CD4-positive, alpha-beta T cell treated with Interleukin-6 for 4 hours (primary cell): ENCODE measurements around the gene PKNOX2.

Experiments
- DNase-seq: peaks from one replicate; pipeline ENCODE4 v3.0.0-alpha.2; 2020; ENCODE audit warnings: mixed read lengths

The PKNOX2 gene

GRCh38 chr11:125239585-125240560 is 75.3 kb downstream of the PKNOX2 start:
- no peak for DNase-seq

- no peak for DNase-seq
Measured at GRCh38 chr11:125241104-125241503, 76.6 kb downstream of the PKNOX2 start.

- no peak for DNase-seq
Measured at GRCh38 chr11:125242141-125242775, 77.7 kb downstream of the PKNOX2 start.

GRCh38 chr11:125244166-125244565 is 79.6 kb downstream of the PKNOX2 start:
- DNase-seq, result no peak

GRCh38 chr11:125245299-125245698 is 80.7 kb downstream of the PKNOX2 start:
- no peak for DNase-seq

GRCh38 chr11:125247431-125247830 is 82.9 kb downstream of the PKNOX2 start:
- DNase-seq, result no peak

GRCh38 chr11:125250318-125251213 is 86.0 kb downstream of the PKNOX2 start:
- no peak for DNase-seq

- no peak for DNase-seq
Measured at GRCh38 chr11:125251214-125251545, 86.6 kb downstream of the PKNOX2 start.

GRCh38 chr11:125251956-125252355 is 87.4 kb downstream of the PKNOX2 start:
- DNase-seq, result no peak

- no peak for DNase-seq
Measured at GRCh38 chr11:125253289-125253688, 88.7 kb downstream of the PKNOX2 start.

- no peak for DNase-seq
Measured at GRCh38 chr11:125253795-125254525, 89.4 kb downstream of the PKNOX2 start.

GRCh38 chr11:125256541-125257189 is 92.1 kb downstream of the PKNOX2 start:
- no peak for DNase-seq

- DNase-seq, result no peak
Measured at GRCh38 chr11:125257190-125257579, 92.6 kb downstream of the PKNOX2 start.

GRCh38 chr11:125257751-125258150 is 93.2 kb downstream of the PKNOX2 start:
- no peak for DNase-seq

- DNase-seq, result no peak
Measured at GRCh38 chr11:125258291-125259032, 93.9 kb downstream of the PKNOX2 start.

GRCh38 chr11:125261588-125261987 is 97.0 kb downstream of the PKNOX2 start:
- DNase-seq, result no peak

- DNase-seq, result no peak
Measured at GRCh38 chr11:125262194-125262829, 97.8 kb downstream of the PKNOX2 start.

- no peak for DNase-seq
Measured at GRCh38 chr11:125262830-125263218, 98.3 kb downstream of the PKNOX2 start.

- DNase-seq, result no peak
Measured at GRCh38 chr11:125263268-125263790, 98.8 kb downstream of the PKNOX2 start.
